ENCODE data around the gene P2RY8. TPM values are rescaled to one million over a fixed set of nuclear protein-coding genes. Genes with fewer than 3 reads are reported as not detected.

P2RY8 gene
- total and polyA plus RNA-seq, 10 donors: 8.1 to 32.2 (median 26.5) TPM

- Histone ChIP-seq H3K27me3 (replicated peaks in 1 of 7) (no peaks in the 10 kb centered on the region), H3K4me3 (peak overlapping the region in 2 of 8 donors; percentile 3 to 24), H3K4me1 (peaks cover 28 to 80% (median 78%) of the 10 kb centered on the region in 6 donors), H3K9me3 (no peaks in the 10 kb centered on the region), H3K36me3 (peaks cover 0 to 35% (median 14%) of the 10 kb centered on the region in 6 donors), H3K27ac (peak overlapping the region in 5 of 8 donors; percentile 31 to 90 (median 81))
- WGBS, 5 donors: 75 to 92% (median 86%) methylated on average over 75 of the region's 75 CpGs
- TF ChIP-seq POLR2A (IDR thresholded peaks at IDR 0.05) (no peak), POLR2AphosphoS5 (IDR thresholded peaks at IDR 0.05) (peak in 2 of 3 donors; percentile 21 to 42)
- intact Hi-C loops (cut with DNase I; ENCODE audit: low total_unique reads): loop anchor here (10.0 kb wide), 1 partner anchor 69 kb away; the partner anchor contains the start of gene P2RY8
- DNase-seq: peak; percentile 75
Observed at GRCh38 chrX:1465286-1466231, 71.4 kb downstream of the P2RY8 start.

GRCh38 chrX:1464971-1465285, 72.1 kb downstream of the P2RY8 start:
- peak; percentile 61 for DNase-seq
- H3K4me3 ChIP-seq: peak overlapping the region in 3 of 8 donors; percentile 3 to 24 (median 4)
- peaks cover 0 to 35% (median 14%) of the 10 kb centered on the region in 6 donors for H3K36me3 ChIP-seq
- no peaks in the 10 kb centered on the region for H3K27me3 ChIP-seq (replicated peaks in 1 of 7)
- H3K4me1 ChIP-seq: peaks cover 28 to 74% (median 72%) of the 10 kb centered on the region in 6 donors
- peak overlapping the region in 5 of 8 donors; percentile 31 to 90 (median 72) for H3K27ac ChIP-seq
- 57 to 67% (median 65%) methylated on average over 12 of the region's 12 CpGs for WGBS, 5 donors
- no peaks in the 10 kb centered on the region for H3K9me3 ChIP-seq
- intact Hi-C loops (cut with DNase I; ENCODE audit: low total_unique reads): loop anchor here (10.0 kb wide), 1 partner anchor 70 kb away; the partner anchor contains the start of gene P2RY8
- no peak for TF ChIP-seq POLR2A (IDR thresholded peaks at IDR 0.05)
- no peak for TF ChIP-seq CTCF (IDR thresholded peaks at IDR 0.05 in 8 of 11, conservative IDR thresholded peaks at IDR 0.05 in 3 of 11)

- Histone ChIP-seq H3K27ac (peak overlapping the region in 5 of 8 donors; percentile 31 to 90 (median 72)), H3K9me3 (no peaks in the 10 kb centered on the region), H3K36me3 (peaks cover 0 to 35% (median 14%) of the 10 kb centered on the region in 6 donors), H3K4me3 (peak overlapping the region in 2 of 8 donors; percentile 4 to 24), H3K27me3 (replicated peaks in 1 of 7) (no peaks in the 10 kb centered on the region), H3K4me1 (peaks cover 22 to 67% (median 66%) of the 10 kb centered on the region in 6 donors)
- DNase-seq: peak; percentile 71
- TF ChIP-seq POLR2A (IDR thresholded peaks at IDR 0.05): no peak
- intact Hi-C loops (cut with DNase I; ENCODE audit: low total_unique reads): loop anchor here (10.0 kb wide), 1 partner anchor 70 kb away; the partner anchor contains the start of gene P2RY8
- WGBS, 5 donors: 70 to 77% (median 72%) methylated on average over 22 to 24 of the region's 24 CpGs
Observed at GRCh38 chrX:1464041-1464970, 72.7 kb downstream of the P2RY8 start.

- Histone ChIP-seq H3K4me1 (peaks cover 20 to 64% (median 63%) of the 10 kb centered on the region in 6 donors), H3K27ac (peak overlapping the region in 6 of 8 donors; percentile 41 to 90 (median 72)), H3K4me3 (no peak overlapping the region), H3K36me3 (peaks cover 0 to 35% (median 14%) of the 10 kb centered on the region in 6 donors), H3K9me3 (no peaks in the 10 kb centered on the region), H3K27me3 (replicated peaks in 1 of 7) (no peaks in the 10 kb centered on the region)
- DNase-seq: peak; percentile 25
- WGBS, 5 donors: 79 to 96% (median 90%) methylated on average over 5 of the region's 5 CpGs
- intact Hi-C loops (cut with DNase I; ENCODE audit: low total_unique reads): loop anchor here (10.0 kb wide), 1 partner anchor 71 kb away; the partner anchor contains the start of gene P2RY8
- TF ChIP-seq POLR2AphosphoS5 (IDR thresholded peaks at IDR 0.05) (no peak), POLR2A (IDR thresholded peaks at IDR 0.05) (no peak), CTCF (IDR thresholded peaks at IDR 0.05 in 8 of 11, conservative IDR thresholded peaks at IDR 0.05 in 3 of 11) (no peak)
Observed at GRCh38 chrX:1463581-1463980, 73.4 kb downstream of the P2RY8 start.

All from spleen (tissue), 11 donors.